Suppressor macrophage treated with lipopolysaccharide for 1 hour (primary cell): Measurements from ENCODE around the gene NCR3LG1.

ENCODE experiments used
- DNase-seq, 3 donors: peaks; one replicate each; pipeline ENCODE4 v3.0.0-alpha.2; 2020 to 2022

The NCR3LG1 gene

DNA sequence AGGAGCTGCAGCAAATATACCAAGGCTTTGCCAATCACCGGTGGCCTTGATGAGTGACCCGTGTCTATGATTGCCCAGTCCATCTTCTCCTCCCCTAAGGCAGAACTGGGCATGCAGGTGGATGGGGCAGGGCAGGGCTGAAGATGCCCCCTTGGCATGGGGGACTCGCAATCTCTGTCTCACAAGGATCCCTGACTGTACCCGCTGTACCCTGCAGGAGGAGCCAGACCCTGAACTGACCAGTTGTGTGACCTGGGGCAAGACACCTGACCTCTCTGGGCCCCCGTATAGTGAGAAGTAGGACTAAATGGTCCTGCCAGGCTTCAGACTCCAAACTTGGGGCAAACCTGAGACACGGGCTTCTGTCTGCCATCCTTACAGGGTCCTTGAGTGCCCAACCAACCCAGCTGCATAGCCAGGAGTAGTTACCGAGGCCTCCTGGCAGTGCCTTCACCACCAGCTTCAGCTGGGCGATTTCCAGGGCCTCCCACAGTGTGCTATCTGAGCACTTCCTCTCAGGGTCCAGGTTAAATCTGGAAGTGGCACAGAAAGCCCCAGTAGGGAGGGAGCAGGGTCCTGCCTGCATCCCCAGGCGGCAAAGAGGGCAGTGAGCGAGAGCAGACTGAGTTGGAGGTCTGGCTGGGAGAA lies 43.3 kb downstream of the NCR3LG1 start:
- no peak for DNase-seq

DNA sequence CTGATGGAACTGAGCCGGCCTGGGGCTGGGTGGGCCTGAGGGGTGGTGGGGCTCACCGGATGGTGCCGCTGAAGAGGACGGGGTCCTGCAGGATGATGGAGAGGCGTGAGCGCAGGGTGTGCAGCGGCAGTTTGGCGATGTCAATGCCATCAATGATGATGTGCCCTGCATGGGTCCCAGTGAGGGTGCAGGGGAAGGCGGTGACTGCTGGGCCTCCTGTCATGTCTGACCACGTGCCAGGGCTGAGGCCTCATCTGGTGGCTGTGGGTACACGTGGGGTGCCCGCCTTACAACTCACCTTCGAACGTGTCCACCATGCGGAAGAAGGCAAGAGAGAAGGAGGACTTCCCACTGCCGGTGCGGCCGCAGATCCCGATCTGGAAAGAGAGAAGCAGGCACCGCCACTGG lies 44.0 kb downstream of the NCR3LG1 start:
- DNase-seq, result no peak

DNA sequence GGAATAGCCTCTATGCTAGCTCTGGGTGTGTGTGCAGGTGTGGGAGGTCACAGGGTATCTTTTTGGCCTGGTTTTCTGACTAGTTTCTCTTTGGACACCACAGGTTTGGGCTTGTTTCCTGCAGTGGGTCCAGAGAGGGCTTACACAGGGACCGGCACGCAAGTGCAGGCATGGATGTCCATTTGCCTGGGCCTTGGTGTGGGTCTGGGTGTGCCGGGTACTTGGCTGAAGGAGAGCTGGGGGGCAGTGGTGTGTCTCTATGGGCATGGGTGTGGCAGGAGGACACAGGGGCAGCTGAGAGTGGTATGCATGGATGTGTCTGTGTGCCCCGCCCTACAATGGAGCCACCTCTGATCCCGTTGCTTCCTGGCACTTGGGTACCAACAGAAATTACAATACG lies 44.4 kb downstream of the NCR3LG1 start:
- no peak for DNase-seq

GRCh38 chr11:17396598-17397310 lies 45.2 kb downstream of the NCR3LG1 start:
- no peak for DNase-seq

DNA sequence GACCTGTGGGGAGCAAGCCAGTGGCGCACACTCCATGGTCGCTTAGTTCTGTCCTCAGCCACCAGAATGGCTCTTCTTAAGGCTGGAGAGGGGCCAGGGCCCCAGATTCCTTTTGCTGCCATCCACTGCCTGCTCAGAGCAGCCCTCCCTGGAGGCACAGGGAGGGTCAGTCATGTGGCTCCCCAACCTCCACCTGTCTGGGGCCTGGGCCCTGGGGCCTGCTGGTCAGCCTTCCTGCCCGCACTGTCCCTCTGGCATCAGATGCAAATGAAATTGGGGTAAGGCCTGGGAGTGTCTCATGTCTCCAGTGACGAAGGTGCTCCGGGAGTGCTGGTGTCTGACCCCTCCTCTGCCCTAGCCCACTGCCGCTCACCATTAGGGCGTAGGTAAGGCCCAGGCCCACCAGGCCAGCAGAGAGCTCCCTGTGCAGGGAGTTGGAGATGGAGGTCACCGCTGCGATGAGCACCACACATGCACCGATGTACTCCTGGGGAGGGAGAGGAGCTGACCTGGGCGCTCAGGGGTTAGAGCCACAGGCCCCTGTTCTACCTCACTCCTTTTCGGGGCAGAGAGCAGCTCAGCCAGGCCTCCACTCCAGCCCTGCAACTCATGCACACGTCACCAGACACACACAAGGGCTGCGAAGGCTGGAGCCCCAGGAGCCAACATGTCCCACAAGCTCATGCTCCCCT lies 45.9 kb downstream of the NCR3LG1 start:
- DNase-seq, result no peak

DNA sequence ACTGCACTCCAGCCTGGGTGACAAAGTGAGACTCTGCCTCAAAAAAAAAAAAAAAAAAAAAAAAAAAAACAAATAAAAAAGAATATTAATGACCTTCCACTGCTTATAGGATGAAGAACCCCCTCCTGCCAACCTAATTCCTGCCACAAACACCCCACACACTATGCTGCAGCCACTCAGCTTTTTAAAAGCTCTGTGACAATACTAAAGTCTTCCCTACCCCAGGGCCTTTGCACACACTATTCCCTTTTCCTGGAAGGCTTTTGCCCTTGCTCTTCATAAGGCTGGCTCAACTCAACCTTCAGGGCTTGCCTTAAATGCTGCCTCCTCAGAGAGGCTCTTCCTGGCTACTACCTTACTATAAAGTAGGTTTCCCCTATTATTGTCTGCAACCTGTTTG lies 47.6 kb downstream of the NCR3LG1 start:
- DNase-seq, result no peak

GRCh38 chr11:17400048-17400775 lies 48.6 kb downstream of the NCR3LG1 start:
- no peak for DNase-seq

DNA sequence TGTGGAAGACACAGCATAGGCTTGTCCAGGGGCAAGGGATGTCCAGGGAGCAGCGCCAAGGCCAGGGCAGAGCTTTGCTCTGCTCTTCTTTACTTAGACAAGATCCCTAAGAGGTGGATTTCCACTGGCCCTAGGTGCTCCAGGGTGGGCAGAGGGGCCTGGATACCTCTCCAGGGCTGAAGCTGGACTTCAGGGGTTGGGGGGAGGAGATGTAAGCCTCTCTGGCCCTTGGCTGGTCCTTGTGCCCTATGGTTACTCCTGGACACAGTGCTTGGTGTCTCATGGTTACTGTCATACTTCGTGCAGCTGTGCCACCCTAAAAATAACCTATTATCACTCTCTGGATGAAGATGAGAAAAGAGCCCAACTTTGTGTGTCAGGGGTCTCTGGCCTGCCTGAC lies 49.7 kb downstream of the NCR3LG1 start:
- no peak for DNase-seq

- no peak for DNase-seq
Observed at GRCh38 chr11:17401841-17402240, 50.2 kb downstream of the NCR3LG1 start.

- DNase-seq, result no peak
Observed at GRCh38 chr11:17402486-17402885, 50.9 kb downstream of the NCR3LG1 start.

DNA sequence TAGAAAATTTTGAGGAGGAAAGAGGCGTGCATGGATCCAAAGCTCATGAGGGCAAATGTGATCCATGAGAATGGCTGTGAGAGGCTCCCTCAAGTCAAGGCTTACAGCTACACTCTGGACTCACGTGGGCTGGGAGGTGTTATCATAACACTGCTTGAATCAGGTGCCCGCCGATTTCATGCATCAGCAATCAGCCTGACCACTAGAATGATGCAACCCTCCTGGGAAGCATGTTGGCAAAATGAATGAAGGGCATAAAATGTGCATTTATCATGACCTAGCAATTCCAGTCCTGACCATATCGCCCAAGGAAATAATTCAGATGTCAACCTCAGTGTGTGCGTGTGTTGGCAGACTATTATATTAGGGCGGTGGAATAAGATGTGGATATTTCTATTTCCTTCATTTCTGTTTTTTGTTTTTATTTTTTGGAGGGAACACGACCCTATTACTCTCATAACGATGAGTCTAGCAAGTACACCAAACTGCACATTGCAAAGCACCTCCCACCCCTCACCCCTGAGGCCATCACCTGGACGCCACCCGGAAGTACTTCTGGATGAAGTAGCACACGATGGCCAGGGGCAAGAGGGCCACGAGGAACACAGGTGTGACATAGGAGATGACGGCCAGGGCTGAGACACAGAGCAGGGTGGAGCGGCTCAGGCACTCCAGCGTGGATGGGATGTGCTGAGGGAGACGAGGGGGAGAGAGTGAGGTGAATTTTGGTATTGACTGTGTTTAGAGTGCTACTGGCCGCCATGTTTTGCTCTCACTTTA lies 52.6 kb downstream of the NCR3LG1 start:
- DNase-seq, result no peak

DNA sequence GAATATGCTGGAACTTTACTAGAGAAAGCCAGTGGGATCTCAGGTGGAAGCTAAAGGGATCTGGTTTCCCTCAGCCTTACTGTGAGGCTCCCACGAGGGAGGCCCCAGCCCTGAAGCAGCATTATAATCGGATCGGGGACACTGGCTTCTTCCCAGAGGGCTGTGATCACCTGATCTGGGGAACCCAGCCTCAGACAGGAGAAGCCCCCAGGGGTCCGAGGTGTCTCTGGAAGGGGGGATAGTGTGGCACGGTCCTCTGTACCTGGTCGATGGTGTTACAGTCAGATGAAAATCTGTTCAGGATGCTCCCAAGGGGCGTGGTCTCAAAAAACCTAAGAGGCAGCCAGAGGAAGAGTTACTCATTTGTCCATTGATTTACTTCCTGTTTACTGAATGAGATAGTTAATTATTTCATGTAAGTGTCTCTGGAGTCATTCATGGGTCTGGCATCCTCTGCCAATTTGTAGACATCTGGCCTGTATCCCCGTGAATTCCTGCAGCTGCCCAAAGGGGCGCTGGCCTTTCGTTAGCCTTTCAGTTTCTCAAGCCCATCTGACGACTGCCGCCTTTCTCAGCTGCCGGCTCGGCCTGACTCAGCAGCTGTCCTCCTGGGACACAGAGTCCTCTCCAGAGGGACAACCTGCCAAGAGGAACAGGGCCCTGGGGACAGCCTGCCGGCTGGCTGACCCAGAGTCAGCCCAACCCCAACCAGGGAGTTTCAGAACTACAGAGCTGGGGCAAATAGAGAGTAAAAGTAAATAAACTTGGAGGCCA lies 53.8 kb downstream of the NCR3LG1 start:
- DNase-seq, result no peak

- no peak for DNase-seq
Observed at GRCh38 chr11:17406082-17406817, 54.6 kb downstream of the NCR3LG1 start.

GRCh38 chr11:17406818-17407149 lies 55.2 kb downstream of the NCR3LG1 start:
- DNase-seq, result no peak

DNA sequence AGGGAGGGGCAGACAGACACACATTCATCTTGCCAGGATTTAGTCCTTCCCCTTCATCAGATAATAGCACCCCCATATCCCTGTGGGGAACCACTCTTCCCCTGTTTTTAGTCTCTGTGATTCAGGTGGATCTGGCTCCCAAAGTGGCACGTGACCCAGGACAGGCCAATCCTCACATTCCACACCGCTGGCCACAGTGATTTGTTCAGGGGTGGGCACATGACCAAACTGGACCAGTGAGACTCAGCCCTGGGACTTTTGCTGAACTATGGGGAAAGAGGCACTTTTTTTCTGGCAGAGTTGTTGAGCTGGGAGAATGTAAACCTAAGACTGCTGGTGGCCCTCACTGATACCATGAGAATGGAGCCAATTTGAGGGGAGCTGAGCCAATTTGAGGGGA lies 56.0 kb downstream of the NCR3LG1 start:
- no peak for DNase-seq

DNA sequence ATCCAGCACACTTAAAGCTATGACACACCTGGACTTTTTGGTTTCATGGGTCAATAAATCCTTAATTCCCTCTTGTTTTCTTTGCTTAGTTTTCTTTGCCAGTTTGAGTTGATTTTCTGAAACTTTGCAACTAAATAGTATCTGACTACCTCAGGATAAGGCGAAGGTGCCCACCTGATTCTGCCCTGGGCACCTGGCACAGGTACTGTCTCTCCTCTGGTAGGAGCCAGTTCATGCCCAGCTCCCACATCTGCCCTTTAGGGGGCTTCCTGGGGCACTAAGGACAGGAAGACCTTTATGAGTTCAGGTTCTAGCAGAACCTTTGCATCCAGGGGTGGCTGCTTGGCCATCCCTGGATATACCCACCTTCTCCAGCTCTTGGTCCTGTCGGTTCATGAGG lies 56.4 kb downstream of the NCR3LG1 start:
- DNase-seq, result no peak

- no peak for DNase-seq
Observed at GRCh38 chr11:17408641-17409040, 57.0 kb downstream of the NCR3LG1 start.

DNA sequence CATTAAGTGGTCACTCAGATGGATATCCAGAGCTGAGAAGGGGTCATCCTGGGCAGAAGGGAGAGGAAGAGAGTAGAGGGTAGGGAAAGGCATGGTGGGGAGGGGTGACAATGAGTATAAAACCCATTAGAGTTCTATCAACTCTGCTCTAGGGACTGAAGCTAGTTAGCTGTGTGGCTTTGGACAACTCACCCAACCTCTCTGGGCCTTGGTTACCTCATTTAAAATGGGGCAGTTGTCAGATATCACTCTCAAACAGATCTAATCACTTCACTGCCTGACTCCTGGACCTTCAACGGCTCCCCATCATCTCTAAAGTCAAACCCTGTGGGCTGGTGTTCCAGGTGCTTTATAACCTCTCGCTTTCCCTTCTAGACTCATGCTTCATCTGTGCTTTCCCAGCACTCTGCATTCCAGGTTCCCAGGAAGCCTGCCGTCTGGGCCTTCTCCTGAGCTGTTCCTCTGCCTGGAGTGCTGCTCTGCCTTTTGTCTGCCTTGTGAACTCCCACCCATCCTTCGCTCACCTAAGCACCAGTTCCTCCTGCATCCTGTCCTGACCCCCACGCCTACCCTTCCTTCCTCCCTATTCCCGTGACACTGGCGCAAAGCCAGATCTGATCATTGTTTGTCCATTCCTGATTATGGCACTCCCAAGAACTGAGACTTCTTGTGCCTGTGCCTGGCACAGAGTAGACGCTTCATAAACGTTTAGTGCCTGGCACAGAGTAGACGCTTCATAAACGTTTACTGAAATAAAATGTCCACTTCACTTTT lies 59.2 kb downstream of the NCR3LG1 start:
- DNase-seq, result no peak

DNA sequence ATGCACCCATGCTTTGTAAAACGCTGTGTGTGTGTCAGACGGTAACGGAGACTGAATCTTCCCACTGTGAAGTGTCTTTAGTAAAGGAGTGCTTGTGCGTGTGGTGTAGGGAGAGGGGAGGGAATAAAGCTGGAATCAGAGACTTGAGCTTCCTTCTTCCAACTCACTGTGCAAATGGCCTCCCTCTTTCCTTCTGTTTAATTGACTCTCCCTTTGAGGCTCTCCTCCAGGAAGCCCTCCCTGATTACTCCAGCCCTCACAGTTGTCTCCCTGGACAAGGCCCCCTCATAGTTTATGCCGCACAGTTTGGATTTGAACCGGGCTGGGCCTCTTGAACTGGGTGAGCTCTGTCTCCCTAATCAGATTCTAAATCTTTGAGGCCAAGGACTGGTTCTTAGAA lies 59.8 kb downstream of the NCR3LG1 start:
- no peak for DNase-seq

- DNase-seq, result no peak
Observed at GRCh38 chr11:17412488-17413180, 61.0 kb downstream of the NCR3LG1 start.
